Stimulated activated CD4-positive, alpha-beta T cell treated with anti-CD3 and anti-CD28 coated beads, Interleukin-2, amount 100 ng/mL, for 4 hours (primary cell): Measurements from ENCODE around the gene ZBTB32.

Experiments
- DNase-seq: peaks from one replicate; pipeline ENCODE4 v3.0.0-alpha.2; 2020; ENCODE audit warnings: low read depth

Gene ZBTB32

GRCh38 chr19:35753634-35754369, 49.4 kb downstream of the ZBTB32 start:
- DNase-seq, result no peak

GRCh38 chr19:35754370-35755130, 50.2 kb downstream of the ZBTB32 start:
- no peak for DNase-seq

GRCh38 chr19:35755131-35755549, 50.8 kb downstream of the ZBTB32 start:
- no peak for DNase-seq

- peak; percentile 57 for DNase-seq
Observed at GRCh38 chr19:35755550-35756376, 51.4 kb downstream of the ZBTB32 start.

DNA sequence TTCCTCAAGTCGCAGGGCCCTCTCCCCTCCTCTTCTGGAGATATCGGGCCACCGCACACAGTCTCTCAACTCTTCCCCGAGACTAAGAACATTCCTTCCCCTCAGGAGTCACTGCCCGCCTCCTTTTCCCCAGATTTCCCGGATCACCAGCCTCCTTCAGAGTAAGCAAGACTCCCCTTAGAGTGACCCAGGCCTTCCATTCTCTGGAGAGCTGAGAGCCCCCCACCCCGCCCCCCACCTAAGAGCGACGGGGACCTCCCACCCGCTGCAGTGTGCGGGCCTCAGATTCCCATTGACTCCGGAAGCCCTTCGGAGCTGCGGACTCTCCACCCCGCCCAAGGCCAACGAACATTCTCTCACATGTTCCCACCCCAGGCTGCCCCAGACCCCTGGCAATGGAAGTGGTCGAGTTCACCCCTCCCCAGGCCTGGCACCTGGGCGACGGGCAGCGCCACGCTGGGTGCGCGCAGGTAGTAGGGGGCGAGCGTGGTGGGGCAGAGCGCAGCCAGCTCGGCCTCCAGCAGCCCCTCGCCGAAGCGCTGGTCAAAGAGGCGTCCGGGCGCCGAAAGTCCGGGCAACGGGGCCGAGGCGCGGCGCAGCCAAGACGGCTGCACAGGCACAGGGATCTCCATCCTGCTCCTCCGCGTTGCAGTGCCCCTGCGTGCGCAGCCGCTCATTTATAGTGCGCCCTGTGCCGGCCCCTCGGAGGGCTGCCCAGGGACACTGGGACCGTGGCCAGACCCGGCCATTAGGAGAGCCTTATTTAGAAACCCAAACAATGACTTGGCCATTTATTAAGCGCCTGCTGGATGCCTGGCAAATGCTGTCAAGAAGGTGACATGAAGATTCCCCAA, 52.2 kb downstream of the ZBTB32 start, which contains the start of gene HSPB6:
Gene HSPB6 (minus strand): TSS at position 653 of the 854 bp plus-strand sequence. CDS start 21 bp downstream, at position 632.
- no peak for DNase-seq

GRCh38 chr19:35757231-35757748, 52.9 kb downstream of the ZBTB32 start:
- DNase-seq, result no peak

GRCh38 chr19:35757749-35758608, 53.6 kb downstream of the ZBTB32 start, which contains the start of gene PROSER3:
TSS of gene PROSER3 (plus strand) at chr19:35758176. CDS start at chr19:35758216, 40 bp downstream.
- peak; percentile 98 for DNase-seq

- no peak for DNase-seq
Observed at GRCh38 chr19:35759697-35760096, 55.3 kb downstream of the ZBTB32 start.

- DNase-seq, result no peak
Observed at GRCh38 chr19:35760711-35761349, 56.5 kb downstream of the ZBTB32 start.

DNA sequence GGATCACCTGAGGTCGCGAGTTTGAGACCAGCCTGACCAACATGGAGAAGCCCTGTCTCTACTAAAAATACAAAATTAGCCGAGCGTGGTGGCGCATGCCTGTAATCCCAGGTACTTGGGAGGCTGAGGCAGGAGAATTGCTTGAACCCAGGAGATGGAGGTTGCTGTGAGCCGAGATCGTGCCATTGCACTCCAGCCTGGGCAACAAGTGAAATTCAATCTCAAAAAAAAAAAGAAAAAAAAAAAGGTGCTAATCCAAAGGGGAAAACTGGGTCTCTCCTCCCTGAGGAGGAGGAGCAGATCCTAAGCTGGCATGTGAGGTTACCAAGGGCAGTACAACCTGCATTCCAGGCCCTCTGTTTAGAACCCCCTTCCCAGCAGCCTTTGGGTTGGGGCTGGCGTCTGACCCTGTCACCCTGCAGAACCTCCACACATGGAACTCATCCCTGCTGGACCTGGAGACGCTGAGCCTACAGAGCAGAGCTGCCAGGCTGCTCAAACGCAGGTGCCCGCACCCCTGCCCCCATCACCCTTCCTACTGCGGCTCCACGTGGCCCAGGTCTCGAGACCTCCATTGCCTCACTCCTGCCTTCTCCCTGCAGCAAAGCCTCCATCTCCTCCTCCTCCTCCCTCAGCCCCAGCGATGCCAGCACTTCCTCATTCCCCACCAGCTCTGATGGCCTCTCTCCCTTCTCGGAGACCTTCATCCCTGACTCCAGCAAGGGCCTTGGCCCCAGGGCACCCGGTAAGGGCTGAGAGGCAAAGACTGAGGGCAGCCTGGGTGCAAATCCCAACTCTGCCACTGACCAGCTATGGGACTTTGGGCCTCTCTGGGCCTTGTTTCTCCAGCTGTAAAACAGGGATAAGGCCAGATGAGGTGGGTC, 60.3 kb downstream of the ZBTB32 start:
- no peak for DNase-seq
